SK-N-DZ (cell line): ENCODE measurements around the gene DDX47.
"Not testable (repeated sequence)": the region's sequence is repeated elsewhere in the genome, so short reads cannot be mapped to it uniquely, and the experiment has no call there.

Experiments used
- DNase-seq: peaks from one replicate; pipeline ENCODE4 v3.0.0-alpha.2; 2015; ENCODE audit warnings: low spot score
- small RNA-seq, 2 experiments: library from RNA; depleted of rRNA; stranded (forward); fragments of <200 nt; gene quantifications; one replicate each; pipeline ENCODE3, GENCODE V24; 2014

Gene DDX47

DNA sequence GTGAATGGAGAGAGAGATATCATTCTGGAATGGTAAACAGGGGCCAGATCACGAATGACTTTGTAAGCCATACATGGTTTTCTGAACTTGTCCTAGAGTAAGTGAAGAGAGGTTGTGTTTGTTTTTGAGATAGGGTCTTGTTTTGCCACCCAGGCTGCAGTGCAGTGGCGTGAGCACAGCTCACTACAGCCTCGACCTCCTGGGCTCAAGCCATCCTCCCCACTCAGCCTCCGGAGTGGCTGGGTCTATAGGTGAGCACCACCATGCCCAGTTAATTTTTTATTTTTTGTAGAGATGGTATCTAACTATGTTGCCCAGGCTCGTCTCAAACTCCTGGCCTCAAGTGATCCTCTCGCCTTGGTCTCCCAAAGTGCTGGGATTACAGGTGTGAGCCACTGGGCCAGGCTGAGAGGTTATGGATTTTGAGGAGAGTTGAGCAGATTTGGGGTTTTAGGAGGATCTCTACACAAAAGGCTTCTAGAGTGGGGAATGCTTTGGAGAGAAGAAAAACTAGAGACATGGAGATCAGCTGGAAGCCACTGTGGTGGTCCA lies 58.5 kb downstream of the DDX47 start:
- DNase-seq, result no peak

DNA sequence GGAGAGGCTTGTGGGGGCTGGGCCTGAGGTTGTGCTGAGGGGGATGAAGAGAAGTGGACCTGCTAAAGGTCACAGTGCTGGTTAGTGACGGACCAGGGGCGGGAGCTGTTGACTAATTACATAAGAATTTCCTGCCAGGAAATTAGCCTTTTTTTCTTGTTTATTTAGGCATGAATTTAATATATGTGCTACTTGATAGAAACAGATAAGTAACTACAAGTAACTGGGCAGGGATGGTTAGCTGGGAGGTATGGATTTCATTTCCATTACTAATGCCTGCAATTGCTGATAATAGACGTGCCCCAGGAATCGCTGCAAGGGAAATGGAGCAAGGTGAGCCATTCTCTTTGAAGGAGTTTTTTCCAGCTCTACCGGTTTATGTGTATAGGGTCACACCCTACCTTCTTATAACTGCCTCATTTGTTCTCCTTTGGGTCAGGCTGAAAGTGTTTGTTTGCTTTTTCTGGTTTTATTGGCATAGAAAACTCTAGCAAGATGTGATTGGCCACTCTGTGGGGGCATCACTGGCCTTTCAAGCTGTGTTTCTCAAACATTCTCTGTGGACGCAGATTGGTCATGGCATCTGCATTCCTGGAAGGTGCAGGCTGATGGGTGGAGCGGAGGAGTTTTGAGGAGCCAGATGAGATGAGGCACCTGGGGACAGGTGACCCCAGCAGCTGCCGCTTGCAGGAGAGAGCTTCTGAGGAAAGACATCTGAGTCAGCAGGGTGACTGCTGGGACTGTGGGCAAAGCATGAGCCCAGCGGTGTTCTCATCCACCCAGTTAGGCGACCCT lies 59.2 kb downstream of the DDX47 start:
- DNase-seq, result no peak

DNA sequence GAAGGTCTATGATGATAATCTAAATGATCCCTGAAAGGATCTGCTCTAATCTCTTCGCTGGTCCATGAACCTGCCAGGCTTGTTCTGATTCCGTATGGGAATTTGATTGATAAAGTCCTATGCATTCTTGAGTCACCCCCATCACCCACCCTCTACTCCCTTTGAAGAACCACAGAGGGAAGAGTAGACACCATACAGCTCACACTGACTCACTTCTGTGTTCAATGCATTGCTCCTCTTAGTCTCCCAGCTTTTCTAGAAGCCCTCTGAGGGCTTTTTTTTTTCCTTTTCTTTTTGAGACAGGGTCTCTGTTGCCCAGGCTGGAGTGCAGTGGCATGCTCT lies 59.8 kb downstream of the DDX47 start:
- DNase-seq, result no peak

DNA sequence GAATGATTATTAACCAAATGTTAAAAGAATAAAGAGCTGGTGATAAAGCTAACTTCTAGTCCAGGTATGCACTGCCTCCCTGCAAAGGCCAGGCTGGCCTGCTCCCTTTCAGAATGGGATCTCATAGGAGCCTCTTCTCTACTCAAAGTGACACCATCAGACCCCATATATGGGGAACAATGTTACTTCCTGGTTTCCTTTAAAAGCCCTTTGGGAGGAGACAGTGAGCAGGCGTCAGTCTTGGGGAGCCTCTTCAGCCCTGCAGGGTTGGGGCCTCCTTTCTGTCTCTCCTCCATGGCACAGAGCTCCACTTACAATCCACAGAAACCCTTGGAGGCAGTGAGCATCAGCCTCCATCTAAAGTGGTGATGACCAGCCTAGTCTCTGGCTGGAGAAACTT lies 60.9 kb downstream of the DDX47 start:
- no peak for DNase-seq

DNA sequence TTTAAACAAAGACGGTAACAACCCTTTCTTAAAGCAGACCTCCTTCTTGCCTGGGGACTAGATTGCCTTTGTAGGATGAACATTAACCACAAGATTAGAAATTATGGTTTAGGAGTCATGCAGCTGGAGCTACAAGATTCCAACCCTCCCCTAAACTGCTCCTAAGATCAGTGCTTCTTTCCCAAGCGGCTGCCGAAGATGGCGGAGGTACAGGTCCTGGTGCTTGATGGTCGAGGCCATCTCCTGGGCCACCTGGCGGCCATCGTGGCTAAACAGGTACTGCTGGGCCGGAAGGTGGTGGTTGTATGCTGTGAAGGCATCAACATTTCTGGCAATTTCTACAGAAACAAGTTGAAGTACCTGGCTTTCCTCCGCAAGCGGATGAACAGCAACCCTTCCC lies 62.2 kb downstream of the DDX47 start:
- not testable (repeated sequence) for DNase-seq

DNA sequence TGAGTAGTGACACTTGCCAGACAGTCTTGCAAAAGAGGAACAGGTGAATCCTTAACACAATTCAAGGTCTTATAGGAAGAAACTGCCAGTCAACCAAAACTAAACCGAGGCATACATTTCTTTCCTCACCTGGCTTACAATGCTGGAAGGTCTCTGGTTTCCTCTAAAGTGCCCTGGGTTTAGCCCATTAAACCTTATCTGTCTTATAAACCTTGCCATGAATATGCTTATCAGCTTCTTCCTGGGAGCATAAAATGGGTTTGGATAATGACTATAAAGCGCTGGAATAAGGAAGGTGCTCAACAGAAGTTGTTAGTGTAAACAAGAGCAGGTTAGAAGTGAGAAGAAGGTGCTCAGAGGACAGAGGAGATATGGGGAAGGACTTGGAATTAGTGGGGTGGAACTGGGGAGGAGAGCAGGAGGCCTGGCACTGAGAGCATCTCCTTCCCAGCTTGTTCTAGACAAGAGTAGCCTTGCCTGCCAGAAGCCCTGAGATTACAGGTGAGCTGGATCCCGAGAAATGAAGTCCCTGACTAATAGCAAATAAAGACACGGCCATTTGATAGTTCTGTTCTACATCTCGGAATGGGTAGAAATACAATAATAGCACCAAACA lies 64.1 kb downstream of the DDX47 start:
- no peak for DNase-seq

DNA sequence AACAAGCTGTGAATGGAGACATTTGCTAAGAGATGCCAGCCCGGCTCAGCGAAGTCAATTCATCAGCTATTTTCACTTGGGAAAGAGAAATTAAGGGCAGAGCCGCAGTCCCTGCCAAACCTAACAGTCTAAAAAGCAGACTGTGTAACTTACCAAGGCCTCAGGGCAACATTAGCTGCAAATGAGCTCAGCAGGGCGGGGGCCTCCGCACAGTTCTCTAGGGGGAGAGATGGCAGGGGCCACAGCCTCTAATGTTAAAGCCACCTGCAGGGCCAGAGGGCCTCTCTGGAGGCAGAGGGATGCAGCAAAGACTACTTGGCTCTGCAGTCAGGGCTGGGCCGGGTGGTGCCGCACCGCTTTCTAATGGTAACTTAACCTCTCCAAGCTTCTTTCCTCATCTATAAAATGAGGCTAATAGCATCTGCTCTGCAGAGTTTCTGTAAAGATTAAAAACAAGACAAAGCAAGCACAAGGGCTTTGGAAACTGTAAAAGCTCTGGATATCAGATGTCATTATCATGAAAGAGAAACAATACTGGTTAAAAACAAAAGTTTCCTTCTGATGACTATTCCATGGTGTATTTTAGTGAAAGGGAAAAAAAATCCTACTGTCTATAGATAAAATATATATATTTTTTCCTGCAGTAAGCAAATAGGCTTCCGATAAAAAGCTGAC lies 64.8 kb downstream of the DDX47 start:
- DNase-seq, result no peak

Small RNA genes lying within 50 kb of the gene (small RNA-seq; reads per million reads assigned to genes)
- 0 reads per million in 2 experiments for gene AC007215.1
- gene MIR613, result 0 reads per million in 2 experiments
